ENCODE results near the gene QSER1.
"Not testable (repeated sequence)": the region's sequence is repeated elsewhere in the genome, so short reads cannot be mapped to it uniquely, and the experiment has no call there.

The QSER1 gene

DNA sequence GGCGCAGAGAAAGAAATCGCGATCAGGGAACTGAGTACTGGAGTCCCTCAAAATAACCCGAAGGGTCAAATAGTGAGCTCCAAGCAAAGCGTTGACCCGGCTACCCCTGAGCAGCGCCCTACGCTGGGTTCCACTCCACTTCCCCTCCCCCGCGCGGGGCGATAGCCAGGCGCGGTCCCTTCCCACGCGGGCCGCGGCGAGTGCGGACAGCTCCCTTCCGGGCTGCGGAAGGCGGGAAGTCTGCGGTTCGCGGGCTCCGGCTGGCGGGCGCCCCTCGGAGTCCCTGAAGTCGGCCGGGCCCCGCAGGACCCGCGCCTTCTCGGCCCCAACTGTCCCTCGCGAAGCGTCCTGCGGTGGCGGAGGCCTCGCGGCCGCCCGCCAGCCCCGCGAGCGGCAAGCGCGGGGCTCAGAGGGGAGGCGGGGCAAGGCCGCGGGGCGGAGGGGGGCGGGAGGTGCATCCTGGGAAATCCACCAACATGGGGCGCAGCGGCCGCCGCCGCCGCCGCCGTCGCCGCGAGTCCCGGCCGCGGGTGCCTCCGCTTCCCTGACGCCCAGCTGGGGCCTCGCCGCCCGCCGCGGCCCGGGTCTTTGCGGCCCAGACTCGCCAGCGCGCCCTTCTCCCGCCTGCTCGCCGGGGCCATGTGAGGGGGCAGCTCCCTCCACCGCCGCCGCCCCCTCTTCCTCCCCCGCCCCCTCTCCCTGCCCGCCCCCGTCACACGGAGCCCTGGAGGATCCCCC, at the start of gene QSER1:
Gene QSER1, plus strand, starts transcription at position 457 of the 738 bp plus-strand sequence. CDS start 315 bp downstream, outside the sequence.
- DNase-seq (ENCODE audit: low read depth): peak; percentile 42

DNA sequence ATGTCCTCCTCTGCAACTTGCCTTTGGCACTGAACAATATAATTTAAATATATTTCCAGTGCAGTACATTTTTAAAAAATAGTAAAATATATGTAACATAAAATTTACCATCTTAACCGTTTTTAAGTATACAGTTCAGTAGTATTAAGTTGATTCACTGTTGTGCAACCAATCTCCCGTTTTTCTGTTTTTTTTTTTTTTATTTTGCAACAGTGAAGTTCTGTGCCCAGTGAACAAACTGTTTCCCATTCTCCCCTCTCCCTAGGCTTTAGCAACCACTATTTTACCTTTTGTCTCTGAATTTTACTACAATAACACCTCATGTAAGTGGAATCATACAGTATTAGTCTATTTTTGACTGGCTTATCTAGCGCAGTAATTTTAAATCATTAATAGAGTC, 49.1 kb upstream of the QSER1 start:
- no peak for DNase-seq (ENCODE audit: low read depth)

DNA sequence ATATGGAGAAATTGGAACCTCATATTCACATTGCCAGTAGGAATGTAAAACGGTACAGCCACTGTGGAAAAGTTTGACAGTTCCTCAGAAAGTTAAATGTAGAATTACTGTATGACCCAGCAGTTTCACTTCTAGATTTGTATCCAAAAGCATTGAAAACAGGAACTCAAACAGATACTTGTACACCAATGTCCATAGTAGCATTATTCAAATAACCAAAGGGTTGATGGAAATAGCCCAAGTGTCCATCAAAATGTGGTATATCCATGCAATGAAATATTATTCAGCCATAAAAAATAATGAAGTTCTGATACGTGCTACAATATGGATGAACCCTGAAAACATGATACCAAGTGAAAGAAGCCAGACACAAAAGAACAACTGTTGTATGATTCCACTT, 45.1 kb upstream of the QSER1 start:
- no peak for DNase-seq (ENCODE audit: low read depth)

DNA sequence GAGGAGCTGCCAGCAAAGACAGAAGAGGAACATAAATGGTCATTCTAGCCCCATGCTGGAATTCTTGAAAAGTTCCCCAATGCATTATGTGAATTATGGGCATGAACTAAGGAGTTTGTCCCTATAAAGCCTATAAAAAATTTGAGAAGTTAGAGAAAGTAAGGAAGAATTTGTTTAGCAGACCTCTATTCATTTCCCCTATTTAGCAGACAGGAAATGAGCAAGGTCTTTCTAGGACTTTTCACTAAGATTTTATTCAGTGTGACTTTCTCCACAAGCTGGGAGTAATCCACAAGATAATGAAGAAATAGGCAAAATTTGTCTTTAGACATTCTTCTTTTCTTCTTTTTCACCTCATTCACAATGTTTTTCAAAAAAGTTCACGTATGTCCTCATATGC, 42.9 kb upstream of the QSER1 start:
- DNase-seq (ENCODE audit: low read depth): no peak

DNA sequence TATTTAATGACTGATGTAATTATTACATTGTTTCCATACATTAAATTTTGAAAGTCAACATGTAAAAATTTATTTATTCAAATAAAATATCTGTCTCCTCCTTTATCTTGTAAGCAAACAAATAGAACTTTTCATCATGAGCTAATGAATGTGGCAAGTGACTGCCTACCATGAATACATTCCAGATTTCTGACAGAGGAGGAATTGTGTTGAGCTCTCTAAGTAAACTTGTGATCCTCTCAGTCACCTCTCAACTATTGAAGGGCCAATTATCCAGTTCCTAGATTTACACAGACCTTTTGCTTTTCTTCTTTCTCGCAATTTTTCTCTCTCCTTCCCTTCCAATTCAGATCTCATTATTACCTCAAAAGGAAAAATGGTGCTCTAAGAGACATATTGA, 41.4 kb upstream of the QSER1 start:
- no peak for DNase-seq (ENCODE audit: low read depth)

DNA sequence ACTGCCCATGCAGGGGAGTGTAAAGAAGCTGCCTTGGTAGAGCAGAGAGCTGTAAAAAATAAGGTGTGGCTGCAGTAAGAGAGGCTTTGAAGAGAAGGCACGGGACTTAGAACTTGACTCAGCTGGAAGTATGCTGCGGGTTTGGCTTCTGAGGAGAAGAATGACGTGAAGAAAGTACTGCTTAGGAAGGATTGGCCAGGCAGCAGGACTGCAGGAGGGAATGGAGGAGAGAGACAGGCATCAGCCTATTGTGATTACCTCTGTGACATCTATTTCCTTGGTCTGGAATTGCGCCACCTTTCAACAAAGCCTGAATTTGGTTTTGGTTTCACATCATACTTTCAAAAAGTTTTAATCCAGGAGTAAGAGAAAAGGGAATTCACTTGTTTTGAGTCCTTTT, 40.4 kb upstream of the QSER1 start:
- no peak for DNase-seq (ENCODE audit: low read depth)

DNA sequence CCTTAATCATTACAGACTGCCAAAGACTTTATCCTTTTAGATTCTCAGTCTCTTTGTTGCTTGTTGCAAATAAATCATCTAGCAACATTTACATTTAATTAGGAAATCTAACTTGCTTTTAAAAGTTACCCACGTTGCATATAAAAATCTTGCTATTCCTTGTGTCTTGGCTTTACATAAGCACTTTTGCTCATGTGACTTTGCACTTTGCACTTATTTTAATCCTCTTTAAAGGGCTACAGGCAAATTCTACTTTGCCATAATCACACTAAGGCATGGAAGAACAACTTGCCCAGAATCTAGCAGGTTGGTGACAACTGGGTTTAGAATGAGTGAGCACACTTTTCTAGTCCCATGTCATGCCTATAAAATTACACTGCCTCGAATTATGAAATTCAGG, 37.0 kb upstream of the QSER1 start:
- DNase-seq (ENCODE audit: low read depth): no peak

DNA sequence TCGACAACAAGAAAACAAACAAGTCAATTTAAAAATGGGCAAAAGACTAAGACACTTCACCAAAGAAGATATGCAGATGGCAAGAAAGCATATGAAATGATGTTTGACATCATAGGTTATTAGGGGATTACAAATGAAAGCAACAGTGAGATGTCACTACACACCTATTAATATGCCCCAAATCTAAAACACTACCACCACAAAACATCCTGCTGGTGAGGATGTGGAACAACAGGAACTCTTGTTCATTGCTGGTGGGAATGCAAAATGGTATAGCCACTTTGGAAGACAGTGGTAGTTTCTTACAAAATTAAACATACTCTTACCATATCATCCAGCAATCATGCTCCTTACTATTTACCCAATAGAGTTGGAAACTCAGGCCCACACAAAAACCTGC, 33.9 kb upstream of the QSER1 start:
- no peak for DNase-seq (ENCODE audit: low read depth)

DNA sequence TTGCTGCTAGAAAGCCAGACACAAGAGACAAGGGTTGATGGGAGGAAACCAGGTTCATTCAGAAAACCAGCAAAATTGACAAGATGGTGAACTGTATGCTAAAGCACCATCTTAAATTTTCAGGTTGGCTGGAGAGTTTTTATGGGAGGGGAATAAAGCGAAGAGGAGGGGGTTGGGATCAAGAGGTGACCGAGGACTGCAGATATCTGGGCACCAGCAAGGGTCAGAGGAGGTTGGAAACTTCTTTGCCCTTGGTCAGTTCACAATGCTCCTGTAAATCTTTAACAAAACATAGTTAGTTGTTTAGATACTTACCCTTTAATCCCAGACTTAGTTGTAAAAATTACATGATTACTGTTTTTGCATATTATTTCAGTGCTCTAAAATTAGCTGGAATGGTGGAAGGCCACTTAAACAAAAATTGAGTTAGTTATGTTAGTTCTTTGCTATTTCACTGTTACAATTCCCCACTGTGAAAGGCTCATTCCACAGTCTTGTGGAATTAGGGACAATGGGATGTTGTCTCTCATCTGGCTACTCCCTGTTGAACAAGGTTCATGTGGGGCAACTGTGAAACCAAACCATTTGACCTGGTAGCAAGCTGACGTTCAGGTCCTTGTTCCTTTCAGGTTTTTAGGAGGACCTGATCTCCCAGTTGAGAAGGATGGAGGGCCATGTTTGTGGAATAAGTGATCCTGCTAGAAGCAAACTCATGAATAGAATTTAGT, 30.6 kb upstream of the QSER1 start:
- DNase-seq (ENCODE audit: low read depth): no peak

DNA sequence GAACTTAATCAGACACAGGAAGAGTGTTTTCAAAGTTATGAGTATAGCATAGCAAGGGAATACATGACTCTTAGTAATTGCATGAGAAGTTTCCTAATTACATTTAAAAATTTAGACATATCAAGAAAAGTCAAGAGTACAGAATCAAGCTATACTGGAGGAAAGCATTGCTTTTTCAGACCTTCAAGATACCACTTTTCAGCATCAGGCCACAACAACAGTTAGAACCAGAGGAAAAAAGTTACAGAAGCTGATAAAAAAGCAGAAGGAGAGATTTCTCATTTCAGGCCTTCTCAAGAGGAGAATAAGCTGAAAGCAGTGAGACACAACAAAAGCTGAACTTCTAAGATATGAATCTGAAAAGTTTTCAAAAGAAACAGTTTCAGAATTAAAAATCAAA, 28.1 kb upstream of the QSER1 start:
- no peak for DNase-seq (ENCODE audit: low read depth)

DNA sequence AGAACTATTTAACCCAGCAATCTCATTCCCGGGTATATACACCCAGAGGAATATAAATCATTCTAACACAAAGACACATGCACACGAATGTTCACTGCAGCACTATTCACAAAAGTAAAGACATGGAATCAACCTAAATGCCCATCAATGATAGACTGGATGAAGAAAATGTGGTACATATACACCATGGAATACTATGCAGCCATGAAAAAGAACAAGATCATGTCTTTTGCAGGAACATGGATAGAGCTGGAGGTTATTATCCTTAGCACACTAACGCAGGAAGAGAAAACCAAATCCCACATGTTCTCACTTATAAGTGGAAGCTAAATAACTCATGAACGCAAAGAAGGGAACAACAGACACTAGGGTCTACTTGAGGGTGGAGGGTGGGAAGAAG, 23.9 kb upstream of the QSER1 start:
- not testable (repeated sequence) for DNase-seq (ENCODE audit: low read depth)

DNA sequence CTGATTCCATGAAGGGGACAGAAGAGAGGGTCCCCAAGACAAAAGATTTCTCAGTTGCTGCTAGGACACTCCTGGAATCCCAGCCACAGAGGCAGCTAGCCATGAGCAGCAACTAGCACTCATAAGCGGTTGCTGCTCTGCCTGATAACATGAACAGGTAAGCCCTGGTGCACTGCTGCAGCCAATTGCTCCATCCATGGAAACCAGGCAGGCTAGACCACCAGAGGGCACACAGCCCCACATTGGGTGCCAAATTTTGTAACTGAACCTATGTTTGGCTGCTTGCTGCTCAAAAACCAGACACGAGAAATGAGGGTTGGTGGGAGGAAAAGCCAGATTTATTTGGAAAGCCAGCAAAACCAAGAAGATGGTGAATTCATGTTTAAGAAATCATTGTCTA, 21.9 kb upstream of the QSER1 start:
- no peak for DNase-seq (ENCODE audit: low read depth)

DNA sequence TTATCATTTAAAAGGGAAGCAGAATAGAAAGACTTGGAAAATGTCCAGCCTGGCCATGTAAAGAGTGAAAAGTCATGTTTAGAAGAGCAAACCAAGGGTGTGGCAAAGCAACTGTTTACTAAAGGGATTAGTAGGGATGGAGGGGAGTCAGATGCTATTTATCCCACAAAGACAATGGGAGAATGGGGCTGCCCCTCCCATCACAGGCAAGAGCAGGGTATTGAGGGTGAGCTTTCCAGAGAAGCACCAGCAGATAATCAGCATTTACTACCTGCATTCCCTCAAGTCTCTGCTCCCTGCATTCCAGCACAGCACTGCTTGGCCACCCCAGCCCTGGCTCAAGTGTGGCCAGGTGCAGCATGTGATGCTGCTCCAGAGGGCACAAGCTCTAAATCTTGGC, 18.5 kb upstream of the QSER1 start:
- no peak for DNase-seq (ENCODE audit: low read depth)

DNA sequence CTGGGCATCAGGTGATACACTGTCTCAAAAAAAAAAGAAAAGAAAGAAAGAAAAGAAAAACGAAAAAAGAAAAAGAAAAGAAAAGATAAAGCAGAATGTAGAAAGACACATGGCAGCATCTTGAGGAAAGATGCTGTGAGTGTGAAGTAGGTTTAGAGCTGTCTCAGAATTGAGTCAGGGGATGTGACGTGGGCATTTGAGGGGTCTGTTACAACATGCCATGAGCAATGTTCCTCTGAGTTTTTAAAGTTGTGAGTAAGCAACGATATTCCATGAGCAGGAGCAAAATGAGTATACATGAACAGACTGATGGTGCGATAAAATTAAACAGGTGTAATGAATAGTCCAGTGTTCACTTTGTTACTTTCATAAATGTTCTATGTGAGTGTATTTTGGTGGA, 11.3 kb upstream of the QSER1 start:
- no peak for DNase-seq (ENCODE audit: low read depth)

DNA sequence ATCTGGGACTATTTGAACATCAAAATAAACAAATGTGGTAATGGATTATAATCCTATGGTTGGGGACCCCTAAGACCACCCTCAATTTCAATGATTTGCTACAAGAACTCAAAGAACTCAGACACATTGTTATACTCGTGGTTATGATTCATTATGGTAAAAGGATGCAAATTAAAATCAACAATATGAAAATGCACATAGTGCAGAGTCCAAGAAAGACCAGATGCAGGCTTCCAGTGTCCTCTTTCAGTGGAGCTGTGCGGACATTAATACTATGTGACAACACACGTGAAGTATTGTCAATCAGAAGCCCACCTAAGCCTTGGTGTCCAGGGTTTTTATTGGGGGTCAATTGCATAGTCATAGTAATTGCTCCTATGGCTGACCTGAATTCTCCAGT, 9.2 kb upstream of the QSER1 start:
- no peak for DNase-seq (ENCODE audit: low read depth)

DNA sequence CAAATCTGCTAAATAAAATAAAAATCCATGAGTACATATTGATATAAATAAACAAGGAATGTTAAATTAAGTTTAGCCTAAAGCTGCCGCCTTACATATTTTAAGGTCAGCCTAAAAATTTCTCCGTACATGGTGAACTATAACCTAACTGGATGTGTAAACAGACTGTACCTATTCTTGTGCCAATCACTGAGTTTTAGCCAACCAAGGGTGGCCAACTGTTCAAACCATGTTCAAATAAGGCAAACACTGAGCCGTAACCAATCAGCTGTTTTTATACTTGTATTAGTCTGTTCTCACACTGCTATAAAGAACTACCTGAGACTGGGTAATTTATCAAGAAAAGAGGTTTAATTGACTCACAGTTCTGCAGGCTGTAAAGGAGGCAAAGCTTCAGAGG, 8.6 kb upstream of the QSER1 start:
- no peak for DNase-seq (ENCODE audit: low read depth)

DNA sequence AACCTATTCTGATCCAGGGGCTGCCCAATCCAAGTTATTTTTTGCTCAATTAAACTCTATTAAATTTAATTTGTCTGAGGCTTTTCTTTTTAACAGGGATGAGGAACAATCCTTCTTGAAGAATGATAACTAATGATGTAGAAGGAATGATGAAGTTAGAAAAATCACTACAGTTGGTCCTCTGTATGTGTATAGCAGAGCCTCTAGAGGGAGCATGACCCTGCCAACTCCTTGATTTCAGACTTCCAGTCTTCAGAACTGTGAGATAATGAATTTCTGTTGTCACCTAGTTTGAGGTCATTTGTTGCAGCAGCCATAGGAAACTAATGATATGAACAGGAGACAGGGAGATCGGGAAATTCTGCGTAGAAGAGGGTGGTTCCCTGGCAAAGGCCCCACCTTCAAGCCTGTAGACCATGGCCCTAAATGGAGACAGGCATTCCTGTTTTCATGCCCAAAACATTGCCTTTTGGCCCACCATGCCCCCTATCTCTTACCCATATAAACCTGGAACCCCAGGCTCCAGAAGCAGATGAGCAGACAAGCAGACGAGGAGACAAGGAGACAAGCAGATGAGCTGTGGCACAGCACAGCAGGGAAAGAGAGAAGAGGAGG, 7.7 kb upstream of the QSER1 start:
- no peak for DNase-seq (ENCODE audit: low read depth)

DNA sequence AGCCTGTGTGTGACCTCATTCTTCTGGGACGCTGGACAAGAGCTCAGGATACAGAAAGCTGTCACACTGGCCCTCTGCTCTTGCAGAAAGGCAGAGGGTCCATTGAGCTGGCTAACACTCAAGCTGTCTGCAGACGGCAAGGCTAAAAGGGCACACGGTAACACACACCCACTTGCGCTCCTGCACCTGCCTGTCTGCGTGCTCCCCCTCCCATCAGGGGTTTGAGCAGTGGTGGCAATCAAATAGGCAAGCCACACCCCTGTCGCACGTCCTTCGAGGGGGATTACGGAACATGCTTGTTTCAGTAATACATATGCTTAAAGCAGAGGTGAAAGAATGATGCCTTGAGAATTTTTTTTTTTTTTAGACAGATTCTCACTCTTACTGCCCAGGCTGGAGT, 7.1 kb upstream of the QSER1 start:
- DNase-seq (ENCODE audit: low read depth): no peak

DNA sequence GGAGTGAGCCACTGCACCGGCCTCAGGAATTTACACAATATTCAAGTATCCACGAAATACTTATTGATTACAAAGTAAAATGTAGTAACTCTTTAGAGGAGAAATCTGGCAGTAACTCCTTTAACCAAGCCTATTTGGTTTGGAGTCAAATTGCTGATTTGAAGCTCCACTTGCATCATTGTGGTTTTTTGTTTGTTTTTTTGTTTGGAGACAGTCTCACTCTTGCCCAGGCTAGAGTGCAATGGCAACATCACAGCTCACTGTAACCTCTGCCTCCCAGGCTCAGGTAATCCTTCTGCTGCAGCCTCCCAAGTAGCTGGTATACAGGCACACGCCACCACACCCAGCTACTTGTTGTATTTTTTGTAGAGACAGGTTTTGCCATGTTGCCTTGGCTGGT, 6.4 kb upstream of the QSER1 start:
- DNase-seq (ENCODE audit: low read depth): no peak

DNA sequence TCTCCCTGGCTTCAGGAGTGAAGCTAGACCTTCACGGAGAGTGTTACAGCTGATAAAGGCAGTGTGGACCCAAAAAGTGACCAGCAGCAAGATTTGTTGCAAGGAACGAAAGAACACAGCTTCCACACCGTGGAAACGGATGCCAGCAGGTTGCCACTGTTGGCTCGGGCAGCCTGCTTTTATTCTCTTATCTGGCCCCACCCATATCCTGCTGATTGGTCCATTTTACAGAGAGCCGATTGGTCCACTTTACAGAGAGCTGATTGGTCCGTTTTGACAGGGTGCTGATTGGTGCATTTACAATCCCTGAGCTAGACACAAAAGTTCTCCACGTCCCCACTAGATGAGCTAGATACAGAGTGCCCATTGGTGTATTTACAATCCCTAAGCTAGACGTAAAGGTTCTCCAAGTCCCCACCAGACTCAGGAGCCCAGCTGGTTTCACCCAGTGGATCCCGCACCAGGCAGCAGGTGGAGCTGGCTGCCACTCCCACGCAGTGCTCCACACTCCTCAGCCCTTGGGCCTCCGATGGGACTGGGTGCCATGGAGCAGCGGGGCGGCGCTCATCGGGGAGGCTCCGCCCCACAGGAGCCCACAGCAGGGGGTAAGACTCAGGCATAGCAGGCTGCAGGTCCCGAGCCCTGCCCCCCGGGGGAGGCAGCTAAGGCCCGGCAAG, 4.8 kb upstream of the QSER1 start:
- DNase-seq (ENCODE audit: low read depth): not testable (repeated sequence)

DNA sequence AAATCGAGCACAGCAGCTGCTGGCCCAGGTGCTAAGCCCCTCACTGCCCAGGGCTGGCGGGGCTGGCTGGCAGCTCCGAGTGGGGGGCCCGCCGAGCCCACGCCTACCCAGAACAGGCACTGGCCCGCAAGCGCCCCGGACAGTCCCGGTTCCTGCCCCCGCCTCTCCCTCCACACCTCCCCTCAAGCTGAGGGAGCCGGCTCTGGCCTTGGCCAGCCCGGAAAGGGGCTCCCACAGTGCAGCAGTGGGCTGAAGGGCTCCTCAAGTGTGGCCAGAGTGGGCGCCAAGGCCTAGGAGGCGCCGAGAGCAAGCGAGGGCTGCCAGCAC, 4.3 kb upstream of the QSER1 start:
- not testable (repeated sequence) for DNase-seq (ENCODE audit: low read depth)

DNA sequence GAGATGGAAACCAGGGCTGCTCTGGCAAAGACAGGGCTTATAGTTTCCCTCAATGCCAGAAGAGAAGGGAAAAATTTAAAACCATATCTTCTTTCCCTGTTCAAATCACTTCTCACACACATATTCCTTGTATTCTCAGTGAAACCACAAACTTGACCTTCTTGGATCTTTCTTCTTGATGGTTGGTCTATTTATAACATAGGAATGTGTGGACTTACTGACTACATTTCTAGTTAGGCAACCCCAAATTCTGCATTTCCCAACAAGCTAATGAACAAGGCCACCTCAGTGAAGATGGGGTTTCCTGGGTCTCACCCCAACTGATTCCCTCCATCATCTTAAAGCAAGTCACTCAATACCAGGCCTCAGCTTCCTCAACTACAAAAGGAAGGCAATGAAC, 3.8 kb upstream of the QSER1 start:
- no peak for DNase-seq (ENCODE audit: low read depth)
